ENCODE data around the gene B4GALT2.

B4GALT2 gene

DNA sequence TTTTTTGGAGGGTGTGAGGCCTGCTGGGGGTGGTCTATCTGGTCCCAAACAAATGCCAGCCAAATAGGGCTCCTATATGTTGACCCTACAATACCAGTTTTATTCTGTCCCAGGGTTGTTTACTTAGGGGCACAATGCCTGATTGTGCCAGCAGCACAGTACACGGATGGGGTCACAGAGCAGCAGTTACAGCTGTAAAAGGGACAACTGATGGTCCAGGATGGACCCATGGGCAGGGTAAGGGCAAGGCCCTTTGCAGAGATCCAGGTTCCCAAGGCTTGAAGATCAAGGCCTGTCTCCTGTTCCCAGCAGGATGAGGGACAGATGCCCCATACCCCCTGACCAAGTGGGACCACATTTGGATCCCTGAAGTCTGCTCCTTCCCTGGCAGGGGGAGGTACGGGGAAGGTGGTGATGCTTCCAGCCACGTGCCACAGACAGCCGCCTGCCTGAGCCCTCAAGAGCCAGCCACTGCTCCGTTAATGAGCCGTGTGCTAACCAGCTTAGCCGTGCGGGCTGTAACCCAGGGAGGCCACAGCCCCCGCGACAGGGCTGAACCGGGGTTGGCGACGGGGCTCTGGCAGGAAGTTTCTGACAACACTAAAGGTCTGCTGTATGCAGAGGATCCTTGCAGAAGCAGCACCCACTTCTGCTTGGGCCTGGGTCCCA lies 34.1 kb downstream of the B4GALT2 start:
- DNase-seq: no peak

- DNase-seq: no peak
Observed at GRCh38 chr1:44013949-44014348, 34.9 kb downstream of the B4GALT2 start.

GRCh38 chr1:44014365-44015104 lies 35.5 kb downstream of the B4GALT2 start:
- DNase-seq: no peak

DNA sequence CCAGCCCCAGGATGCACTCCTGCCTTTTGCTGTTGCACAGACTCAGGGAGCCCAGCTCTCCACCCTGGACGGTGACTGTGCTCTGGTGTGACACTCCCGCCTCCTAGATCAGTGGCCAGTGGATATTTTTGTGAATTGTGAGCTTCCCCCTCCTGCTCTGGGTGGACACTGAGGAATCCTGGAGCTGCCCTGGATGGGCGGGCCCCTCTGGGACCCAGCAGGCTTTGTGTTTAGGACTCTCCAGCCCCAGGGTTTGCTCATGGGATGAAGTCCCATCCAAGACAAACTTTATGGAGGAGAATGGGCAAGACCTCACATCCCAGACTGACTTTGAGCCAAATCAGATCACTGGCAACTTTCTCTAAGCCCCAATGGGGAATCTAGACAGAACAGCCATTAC lies 36.2 kb downstream of the B4GALT2 start:
- no peak for DNase-seq

DNA sequence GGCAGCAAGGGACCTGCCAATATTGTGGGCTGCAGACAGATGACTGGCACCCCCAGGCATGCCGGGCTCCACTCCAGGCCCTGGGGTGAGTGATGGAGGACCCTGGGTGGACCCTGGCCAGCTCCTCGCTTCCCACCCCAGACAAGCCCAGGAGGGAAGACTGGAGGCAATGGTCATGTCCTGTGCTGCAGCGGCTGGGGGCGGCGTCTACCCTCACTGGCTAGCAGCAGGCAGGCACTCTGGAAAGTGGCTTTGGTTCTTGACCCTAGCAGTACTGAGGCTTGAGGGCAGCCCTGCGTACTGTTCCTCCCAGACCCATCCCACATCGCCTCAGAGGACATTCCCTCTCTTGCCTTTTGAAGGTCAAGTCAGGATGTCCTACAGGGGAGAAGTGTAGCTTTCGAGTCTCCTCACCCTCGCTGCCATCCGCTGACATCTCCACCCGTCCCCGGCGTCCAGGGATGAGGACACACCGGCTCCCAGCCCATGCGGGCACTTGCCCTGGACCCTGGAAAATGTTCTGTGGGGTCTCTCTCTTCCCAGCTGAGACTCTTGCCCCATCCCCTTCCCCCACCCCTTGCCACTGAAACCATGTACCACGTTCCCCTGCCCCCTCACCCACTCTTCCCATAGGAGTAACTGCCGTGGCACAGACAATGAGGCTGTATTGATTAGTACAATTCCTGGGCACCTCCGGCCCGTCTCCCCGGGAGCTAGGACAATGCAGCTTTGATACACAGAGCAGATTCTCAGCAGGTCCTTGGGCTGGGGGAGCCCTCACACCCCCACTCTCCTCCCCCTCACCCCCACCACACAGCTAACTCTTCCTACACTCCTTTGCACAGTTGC lies 37.3 kb downstream of the B4GALT2 start:
- DNase-seq: no peak

GRCh38 chr1:44016890-44017400 lies 37.9 kb downstream of the B4GALT2 start:
- DNase-seq: no peak

DNA sequence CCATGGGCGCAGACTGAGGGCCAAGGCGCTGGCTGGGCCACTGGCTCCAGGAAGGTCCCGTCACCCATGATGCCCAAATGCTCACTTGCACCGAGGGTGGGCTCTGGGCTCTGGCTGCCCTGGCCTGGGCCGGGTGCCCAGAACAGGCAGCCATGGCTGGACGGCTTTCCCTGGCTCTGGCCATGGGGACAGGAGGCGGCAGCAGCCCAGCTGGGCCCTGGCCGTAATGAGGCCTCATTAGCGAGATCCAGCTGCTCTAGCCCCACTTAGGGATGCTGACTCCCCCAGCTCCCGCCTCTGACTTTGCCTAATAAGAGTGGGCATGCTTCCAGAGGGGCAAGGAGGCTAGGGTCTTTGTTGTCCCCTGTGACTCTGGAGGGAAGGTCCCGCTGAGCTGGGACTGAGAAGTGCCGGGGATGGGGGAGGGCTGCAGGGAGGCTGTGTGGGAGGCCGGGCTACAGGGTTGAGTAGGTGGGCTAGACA lies 40.5 kb downstream of the B4GALT2 start:
- DNase-seq: no peak

DNA sequence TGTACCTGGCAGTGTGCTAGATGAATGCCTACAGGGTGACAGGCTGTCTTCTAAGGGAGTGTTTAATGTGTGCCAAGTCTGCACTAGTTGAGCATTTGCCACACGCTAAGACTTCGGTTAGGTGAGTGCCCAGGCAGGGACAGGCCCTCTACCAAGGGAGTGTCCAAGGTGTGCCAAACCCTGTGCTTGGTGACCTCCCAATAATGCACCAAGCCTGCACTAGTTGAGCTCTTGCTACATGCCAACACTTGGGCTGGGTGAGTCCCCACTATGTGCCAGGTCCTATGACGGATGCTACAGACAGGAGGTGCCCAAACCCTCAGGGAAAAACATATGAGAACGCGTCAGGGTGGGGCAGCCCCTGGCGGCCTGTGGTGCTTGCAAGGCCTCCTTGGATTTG lies 41.5 kb downstream of the B4GALT2 start:
- DNase-seq: no peak

- no peak for DNase-seq
Observed at GRCh38 chr1:44021156-44021555, 42.1 kb downstream of the B4GALT2 start.

DNA sequence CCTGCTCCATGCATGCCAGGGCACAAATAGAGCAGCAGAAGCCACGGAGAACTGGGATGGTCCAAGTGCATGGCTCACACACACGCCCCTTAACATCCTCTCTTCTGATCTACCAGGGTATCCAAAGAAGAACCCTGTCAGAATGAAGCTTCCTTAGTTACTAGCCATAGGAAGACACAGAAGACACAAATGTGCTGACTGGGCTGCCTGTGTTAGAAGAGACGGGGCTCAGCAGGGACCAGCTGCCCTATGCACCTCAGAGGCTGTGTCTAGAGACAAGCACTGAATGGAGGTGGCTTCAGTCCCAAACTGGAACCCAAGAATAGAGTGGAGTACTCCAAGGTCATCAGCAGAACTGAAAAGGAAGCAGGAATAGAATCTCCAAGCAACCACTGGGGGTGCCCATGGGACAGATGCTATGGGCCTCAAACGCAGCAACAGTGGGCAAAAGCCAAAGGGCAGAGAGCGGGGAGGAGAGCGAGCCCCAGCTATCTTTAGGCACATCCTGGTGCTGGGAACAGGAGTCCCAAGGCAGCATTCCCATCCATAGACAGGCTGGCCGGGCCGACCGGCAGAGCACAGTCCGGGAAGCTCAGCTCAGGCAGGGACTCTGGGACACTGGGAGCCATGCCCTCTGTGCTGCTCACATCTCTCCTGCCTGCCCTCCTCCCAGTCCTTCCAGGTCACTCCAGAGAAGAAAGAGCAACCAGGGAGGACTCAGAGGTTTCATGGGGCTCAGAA lies 42.7 kb downstream of the B4GALT2 start:
- DNase-seq: no peak

- DNase-seq: no peak
Observed at GRCh38 chr1:44024031-44024902, 45.3 kb downstream of the B4GALT2 start.

- no peak for DNase-seq
Observed at GRCh38 chr1:44024903-44025525, 46.0 kb downstream of the B4GALT2 start.

DNA sequence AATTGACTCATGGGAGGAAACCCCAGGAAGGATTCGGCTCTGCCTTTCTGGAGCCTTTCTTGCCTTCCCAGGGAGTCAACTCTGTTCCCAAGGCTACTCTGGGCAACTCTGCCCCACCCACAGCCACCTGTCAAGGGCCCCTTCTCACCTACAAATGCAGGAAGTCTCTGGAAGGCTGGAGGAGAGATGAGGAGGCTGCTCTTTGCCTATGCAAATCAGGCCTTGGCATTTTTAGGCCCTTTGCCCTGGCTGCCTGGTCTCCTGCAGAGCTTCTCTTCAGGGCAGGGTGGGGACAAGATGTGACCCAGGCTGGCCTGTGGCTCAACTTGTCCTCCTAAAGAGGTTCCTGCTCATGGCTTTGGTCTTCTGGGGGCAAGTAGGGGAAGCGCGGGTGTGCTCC lies 46.8 kb downstream of the B4GALT2 start:
- no peak for DNase-seq

DNA sequence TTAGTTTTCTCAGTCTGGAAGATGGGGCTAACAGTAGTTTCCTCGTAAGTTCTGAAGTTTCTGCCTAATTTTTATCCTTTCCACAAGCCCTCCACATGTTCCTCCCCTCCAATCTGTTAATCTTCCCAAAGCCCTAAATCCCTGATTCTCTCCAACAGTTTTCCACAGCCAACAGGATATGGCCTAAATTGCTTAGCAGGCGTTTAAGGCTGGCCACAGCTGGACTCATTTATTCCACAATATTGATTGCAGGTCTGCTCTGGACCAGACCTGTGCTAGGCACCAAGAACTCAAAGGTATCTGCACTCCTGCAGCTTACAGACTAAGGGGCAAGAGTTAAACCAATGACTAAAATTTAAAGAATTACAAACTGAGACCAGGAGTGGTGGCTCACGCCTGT lies 48.3 kb downstream of the B4GALT2 start:
- DNase-seq: no peak

DNA sequence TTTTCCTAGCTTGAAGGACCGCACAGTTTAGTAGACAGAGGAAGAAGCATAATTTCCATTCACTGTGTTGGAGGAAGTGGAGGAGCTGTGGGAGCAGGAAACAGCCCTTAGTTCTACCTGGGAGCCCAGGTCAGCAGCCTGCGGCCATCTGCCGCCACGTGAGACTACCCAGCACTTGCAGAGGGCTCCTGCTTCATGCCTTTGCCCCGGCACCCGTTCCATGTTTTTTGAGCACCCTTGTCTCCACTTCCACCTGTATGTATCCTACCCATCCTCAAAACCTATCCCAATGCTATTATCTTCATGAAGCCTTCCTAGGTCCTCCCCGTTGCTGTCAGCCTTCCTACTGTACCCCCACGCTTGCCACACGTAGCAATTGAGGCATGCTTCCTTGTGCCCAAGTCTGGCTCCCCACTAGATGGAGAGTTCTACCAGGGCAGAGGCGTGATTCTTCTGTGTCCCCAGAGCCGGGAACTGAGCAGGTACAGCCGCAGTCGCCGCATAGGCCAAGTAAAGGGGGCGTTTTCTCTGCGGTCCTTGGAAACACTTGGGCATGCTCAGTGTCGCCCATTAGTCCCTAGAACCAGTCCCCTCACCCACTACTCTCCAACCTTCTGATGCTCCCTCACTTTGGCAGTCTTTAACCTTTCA lies 50.4 kb downstream of the B4GALT2 start:
- no peak for DNase-seq

DNA sequence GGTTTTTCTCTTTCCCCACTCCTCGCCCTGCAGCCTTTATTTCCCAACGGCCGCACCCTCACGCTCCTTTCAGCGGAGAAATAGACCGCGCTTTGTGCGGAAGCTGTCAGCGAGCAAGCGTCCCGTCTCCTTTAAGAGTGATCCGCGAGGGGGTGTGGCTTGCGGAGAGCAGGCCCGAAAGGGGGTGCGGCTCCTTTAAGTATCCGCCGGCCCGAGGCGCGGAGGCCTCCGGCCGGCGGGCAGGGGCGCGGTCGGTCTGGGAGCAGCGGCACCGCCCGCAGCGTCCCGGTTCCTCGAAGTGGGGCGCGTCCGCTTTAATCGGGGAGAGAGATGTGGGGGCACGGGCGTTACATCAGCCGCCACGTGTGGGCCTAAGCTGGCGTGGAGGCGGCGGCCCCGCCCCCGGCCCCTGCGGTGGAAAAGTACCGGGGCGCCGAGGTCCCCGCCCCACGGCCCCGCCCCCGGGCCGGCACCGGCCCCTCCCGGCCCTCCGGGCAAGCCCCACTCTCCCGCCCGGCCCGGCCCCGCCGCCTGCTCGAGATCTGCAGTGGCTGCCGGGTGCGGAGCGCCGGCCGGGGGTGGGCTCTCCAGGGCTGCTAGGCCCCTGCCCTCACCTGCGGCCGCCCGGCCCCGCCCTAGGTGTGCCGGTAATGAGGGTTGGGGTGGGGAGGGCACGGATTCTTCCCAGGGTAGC lies 51.0 kb downstream of the B4GALT2 start:
- peak; percentile 81 to 88 for DNase-seq

DNA sequence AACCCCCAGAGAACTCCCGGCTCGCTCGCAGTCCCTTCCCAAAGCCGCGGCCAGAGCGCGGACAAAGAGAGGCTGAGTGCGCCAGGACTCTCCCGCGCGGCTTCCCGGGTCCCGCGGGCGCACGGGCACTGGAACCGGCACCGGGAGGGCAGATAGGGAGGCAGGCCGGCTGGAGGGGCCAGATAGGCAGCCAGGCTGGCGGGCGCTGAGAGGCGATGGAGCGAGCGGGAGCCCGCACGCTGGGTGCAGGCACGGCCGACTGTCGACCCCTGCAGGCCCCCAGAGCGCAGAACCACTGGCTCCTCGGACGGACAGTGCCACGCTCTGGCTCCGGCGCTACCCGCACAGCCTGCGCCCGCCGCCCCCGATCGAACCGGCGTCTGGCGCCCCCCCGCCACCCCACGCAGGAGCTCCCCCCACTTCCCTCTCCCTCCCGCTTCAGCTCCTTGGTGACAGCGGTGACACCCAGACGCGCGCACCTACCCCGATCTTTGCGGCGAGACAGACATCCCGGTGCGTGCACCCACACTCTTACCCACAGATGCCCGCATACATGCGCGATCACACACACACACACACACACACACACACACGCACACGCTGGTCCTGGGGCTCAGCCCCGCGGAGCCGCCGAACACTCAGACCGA lies 51.7 kb downstream of the B4GALT2 start:
- DNase-seq: no peak

GRCh38 chr1:44031252-44032169 lies 52.5 kb downstream of the B4GALT2 start, which contains the start of gene SLC6A9:
Gene SLC6A9, minus strand, starts transcription at chr1:44031462. Its CDS starts 7,185 bp downstream, at chr1:44024277.
- no peak for DNase-seq

Measured in inflammatory macrophage treated with lipopolysaccharide for 1 hour (primary cell).